ENCODE data around the gene RXFP4. TPM values are rescaled to one million over a fixed set of nuclear protein-coding genes. Genes with fewer than 3 reads are reported as not detected.

RXFP4 gene
- total and polyA plus RNA-seq, 2 of the 13 experiments (the other 11 are each of a cell fraction or from before 2014, with no cell fraction given), result 0.38 to 1.4 TPM

DNA sequence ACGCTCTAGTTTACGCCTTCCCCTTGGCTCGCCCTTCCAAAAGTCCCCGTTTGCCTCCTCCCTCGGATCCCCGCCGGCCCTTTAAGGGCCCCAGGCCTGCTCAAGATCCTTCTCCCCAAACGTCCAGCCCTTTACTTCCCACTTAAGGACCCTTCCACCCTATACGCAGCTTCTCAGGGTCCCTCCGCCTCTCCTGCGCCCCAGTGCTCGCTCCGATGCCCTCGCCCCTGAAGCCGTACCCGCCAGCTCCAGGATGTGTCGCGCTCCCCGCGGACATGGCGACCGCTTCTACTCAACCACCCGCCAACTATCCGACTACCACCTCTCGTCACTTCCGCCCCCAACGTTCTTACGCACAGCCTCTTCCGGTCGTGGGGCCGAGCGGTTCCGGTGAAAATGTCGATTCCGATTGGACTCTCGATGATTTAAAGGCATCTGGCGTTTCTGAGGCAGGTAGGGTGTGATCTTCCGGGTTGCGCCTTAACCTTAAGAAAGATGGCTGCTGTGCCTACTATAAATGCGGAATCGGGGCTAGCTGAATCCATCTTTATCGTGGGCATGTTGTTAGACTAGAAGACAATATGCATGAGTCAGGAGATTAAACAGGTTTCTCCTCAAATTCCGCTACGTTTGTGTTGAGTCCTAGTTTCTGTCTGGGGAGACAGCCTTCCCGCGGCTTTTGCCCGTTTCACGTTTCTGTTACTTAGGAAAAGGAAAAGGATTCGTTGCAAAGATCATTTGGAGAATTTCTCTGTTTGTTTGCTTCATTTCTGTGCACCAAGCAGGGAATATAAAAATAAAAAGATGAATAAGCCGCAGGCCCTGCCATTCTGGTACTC, 7.1 kb upstream of the RXFP4 start, which contains the start of gene KHDC4 (continued):
- TF ChIP-seq MTA1 (CRISPR knock-in tag; IDR thresholded peaks at IDR 0.05; ENCODE audit: borderline replicate concordance) (no peak), ZNF431 (CRISPR knock-in tag; IDR thresholded peaks at IDR 0.05; ENCODE audit: borderline replicate concordance, low read depth) (peak; percentile 54; the same call in 1 of the 2 replicates), CC2D1A (CRISPR knock-in tag; IDR thresholded peaks at IDR 0.05) (no peak), CBX2 (IDR thresholded peaks at IDR 0.05; ENCODE audit: low read depth, low read length) (no peak), CBX2 (CRISPR knock-in tag; IDR thresholded peaks at IDR 0.05; ENCODE audit: low read depth) (no peak), FOXP1 (IDR thresholded peaks at IDR 0.05) (no peak), FOXP1 (CRISPR knock-in tag; IDR thresholded peaks at IDR 0.05) (no peak), FOSL2 (CRISPR knock-in tag; IDR thresholded peaks at IDR 0.05) (no peak), TOE1 (CRISPR knock-in tag; IDR thresholded peaks at IDR 0.05) (no peak; the same call in 1 of the 2 replicates), RBAK (CRISPR knock-in tag; IDR thresholded peaks at IDR 0.05) (no peak), TAF15 (IDR thresholded peaks at IDR 0.05; ENCODE audit: low read depth, low read length, poor library complexity, severe bottlenecking) (no peak)
- TF ChIP-seq, protein P1, sequence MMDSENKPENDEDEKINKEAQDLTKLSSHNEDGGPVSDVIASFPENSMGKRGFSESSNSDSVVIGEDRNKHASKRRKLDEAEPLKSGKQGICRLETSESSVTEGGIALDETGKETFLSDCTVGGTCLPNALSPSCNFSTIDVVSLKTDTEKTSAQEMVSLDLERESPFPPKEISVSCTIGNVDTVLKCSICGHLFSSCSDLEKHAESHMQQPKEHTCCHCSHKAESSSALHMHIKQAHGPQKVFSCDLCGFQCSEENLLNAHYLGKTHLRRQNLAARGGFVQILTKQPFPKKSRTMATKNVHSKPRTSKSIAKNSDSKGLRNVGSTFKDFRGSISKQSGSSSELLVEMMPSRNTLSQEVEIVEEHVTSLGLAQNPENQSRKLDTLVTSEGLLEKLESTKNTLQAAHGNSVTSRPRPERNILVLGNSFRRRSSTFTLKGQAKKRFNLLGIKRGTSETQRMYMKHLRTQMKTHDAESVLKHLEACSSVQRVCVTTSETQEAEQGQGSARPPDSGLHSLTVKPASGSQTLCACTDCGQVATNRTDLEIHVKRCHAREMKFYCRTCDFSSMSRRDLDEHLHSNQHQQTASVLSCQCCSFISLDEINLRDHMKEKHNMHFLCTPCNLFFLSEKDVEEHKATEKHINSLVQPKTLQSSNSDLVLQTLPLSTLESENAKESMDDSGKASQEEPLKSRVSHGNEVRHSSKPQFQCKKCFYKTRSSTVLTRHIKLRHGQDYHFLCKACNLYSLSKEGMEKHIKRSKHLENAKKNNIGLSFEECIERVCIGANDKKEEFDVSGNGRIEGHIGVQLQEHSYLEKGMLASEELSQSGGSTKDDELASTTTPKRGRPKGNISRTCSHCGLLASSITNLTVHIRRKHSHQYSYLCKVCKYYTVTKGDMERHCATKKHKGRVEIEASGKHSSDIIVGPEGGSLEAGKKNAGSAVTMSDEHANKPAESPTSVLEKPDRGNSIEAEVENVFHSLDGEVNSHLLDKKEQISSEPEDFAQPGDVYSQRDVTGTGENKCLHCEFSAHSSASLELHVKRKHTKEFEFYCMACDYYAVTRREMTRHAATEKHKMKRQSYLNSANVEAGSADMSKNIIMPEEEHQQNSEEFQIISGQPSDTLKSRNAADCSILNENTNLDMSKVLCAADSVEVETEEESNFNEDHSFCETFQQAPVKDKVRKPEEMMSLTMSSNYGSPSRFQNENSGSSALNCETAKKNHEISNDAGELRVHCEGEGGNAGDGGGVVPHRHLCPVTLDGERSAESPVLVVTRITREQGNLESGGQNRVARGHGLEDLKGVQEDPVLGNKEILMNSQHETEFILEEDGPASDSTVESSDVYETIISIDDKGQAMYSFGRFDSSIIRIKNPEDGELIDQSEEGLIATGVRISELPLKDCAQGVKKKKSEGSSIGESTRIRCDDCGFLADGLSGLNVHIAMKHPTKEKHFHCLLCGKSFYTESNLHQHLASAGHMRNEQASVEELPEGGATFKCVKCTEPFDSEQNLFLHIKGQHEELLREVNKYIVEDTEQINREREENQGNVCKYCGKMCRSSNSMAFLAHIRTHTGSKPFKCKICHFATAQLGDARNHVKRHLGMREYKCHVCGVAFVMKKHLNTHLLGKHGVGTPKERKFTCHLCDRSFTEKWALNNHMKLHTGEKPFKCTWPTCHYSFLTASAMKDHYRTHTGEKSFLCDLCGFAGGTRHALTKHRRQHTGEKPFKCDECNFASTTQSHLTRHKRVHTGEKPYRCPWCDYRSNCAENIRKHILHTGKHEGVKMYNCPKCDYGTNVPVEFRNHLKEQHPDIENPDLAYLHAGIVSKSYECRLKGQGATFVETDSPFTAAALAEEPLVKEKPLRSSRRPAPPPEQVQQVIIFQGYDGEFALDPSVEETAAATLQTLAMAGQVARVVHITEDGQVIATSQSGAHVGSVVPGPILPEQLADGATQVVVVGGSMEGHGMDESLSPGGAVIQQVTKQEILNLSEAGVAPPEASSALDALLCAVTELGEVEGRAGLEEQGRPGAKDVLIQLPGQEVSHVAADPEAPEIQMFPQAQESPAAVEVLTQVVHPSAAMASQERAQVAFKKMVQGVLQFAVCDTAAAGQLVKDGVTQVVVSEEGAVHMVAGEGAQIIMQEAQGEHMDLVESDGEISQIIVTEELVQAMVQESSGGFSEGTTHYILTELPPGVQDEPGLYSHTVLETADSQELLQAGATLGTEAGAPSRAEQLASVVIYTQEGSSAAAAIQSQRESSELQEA (CRISPR knock-in tag; IDR thresholded peaks at IDR 0.05; ENCODE audit: not compliant biosample characterization), result no peak
- TF ChIP-seq, protein P2, sequence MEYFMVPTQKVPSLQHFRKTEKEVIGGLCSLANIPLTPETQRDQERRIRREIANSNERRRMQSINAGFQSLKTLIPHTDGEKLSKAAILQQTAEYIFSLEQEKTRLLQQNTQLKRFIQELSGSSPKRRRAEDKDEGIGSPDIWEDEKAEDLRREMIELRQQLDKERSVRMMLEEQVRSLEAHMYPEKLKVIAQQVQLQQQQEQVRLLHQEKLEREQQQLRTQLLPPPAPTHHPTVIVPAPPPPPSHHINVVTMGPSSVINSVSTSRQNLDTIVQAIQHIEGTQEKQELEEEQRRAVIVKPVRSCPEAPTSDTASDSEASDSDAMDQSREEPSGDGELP (IDR thresholded peaks at IDR 0.05; ENCODE audit: borderline replicate concordance, low read depth), result no peak
- TF ChIP-seq, protein P3, sequence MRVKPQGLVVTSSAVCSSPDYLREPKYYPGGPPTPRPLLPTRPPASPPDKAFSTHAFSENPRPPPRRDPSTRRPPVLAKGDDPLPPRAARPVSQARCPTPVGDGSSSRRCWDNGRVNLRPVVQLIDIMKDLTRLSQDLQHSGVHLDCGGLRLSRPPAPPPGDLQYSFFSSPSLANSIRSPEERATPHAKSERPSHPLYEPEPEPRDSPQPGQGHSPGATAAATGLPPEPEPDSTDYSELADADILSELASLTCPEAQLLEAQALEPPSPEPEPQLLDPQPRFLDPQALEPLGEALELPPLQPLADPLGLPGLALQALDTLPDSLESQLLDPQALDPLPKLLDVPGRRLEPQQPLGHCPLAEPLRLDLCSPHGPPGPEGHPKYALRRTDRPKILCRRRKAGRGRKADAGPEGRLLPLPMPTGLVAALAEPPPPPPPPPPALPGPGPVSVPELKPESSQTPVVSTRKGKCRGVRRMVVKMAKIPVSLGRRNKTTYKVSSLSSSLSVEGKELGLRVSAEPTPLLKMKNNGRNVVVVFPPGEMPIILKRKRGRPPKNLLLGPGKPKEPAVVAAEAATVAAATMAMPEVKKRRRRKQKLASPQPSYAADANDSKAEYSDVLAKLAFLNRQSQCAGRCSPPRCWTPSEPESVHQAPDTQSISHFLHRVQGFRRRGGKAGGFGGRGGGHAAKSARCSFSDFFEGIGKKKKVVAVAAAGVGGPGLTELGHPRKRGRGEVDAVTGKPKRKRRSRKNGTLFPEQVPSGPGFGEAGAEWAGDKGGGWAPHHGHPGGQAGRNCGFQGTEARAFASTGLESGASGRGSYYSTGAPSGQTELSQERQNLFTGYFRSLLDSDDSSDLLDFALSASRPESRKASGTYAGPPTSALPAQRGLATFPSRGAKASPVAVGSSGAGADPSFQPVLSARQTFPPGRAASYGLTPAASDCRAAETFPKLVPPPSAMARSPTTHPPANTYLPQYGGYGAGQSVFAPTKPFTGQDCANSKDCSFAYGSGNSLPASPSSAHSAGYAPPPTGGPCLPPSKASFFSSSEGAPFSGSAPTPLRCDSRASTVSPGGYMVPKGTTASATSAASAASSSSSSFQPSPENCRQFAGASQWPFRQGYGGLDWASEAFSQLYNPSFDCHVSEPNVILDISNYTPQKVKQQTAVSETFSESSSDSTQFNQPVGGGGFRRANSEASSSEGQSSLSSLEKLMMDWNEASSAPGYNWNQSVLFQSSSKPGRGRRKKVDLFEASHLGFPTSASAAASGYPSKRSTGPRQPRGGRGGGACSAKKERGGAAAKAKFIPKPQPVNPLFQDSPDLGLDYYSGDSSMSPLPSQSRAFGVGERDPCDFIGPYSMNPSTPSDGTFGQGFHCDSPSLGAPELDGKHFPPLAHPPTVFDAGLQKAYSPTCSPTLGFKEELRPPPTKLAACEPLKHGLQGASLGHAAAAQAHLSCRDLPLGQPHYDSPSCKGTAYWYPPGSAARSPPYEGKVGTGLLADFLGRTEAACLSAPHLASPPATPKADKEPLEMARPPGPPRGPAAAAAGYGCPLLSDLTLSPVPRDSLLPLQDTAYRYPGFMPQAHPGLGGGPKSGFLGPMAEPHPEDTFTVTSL (CRISPR knock-in tag; IDR thresholded peaks at IDR 0.05; ENCODE audit: borderline replicate concordance), result no peak

All from HepG2 (cell line).